GM21381 (cell line): ENCODE results near the gene SDC4.

Experiments used
- ATAC-seq: cut with Tn5 transposase; IDR thresholded peaks from one replicate; pipeline ENCODE4 v1.9.1; 2021; ENCODE audit warnings: mild to moderate bottlenecking, moderate library complexity; ENCODE audit not compliant: unreplicated experiment

Gene SDC4

GRCh38 chr20:45322952-45323383 lies 25.3 kb downstream of the SDC4 start:
- no peak for ATAC-seq

DNA sequence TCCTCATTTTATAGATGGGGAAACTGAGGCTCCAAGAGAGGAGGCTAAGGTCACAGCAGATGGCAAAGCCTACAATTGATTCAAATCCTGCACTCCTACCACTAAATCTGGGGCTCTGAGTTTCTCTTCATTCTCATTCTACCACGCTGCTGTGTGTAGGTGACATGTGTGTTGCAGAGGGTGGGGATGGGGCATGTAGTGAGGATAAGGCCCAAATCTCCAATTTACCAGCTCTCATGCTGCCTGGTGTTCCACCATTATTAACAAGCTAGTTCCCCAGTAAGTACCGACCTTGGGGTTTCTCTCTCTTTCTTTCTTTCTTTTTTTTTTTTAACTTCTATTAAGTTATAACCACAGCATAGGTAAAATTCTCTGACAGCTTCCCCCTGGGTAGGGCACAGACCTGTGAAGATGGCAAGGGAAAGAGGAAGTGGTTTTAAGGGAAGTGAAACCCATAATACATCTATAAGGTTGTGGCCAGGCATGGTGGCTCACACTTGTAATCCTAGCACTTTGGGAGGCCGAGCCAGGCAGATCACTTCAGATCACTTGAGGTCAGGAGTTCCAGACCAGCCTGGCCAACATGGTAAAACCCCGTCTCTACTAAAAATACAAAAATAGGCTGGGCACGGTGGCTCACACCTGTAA lies 27.2 kb downstream of the SDC4 start:
- peak; percentile 66 for ATAC-seq

- ATAC-seq: no peak
These were observed 29.3 kb downstream of the SDC4 start for GRCh38 chr20:45318948-45319347.

DNA sequence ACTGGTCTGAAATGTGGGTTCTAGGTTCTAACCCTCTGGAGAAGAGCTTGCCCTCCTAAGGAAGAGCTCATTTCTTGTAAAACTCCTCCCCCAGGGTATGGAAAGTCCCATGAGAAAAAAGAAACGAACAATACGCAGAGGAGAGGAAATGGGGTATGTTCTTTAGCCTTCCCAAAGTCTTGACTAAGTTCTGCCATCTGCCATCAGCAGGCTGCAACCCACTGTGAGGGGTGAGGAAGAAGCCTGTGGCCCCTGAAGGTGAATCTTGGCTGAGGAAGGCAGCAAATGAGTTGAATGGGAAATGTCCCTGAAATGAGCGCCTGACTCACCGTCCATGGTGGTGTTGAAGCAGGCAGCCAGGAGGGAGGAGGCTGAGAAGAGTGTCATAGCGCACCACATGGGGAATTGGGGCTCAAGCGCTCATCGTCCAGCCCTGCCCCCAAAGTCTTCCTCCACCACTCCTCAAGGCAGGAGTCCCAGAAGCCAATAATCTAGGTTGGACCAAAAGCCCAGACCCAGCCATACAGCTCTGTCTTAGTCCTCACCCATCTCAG lies 29.8 kb downstream of the SDC4 start:
- no peak for ATAC-seq

DNA sequence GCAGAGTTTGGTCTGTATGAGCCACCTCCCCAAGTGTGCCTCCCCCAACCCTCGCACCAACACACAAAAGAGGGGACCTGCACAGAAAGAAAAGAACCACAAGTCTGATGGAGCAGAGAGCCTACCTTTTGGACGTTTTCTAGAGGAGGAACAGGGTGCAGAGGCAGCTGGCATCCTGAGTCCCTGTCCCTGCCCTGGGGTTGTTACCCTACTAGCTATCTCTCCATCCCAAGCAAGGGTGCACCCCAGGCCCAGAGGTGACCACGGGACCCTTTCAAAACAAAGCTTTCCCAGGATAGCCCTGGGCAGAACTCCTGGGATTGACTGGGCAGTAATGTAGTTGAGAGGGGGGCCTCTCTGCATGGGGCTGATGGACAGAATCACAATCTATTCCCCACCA lies 30.4 kb downstream of the SDC4 start:
- ATAC-seq: no peak

- no peak for ATAC-seq
These were observed 31.8 kb downstream of the SDC4 start for GRCh38 chr20:45316150-45317080.

GRCh38 chr20:45315672-45316071 lies 32.6 kb downstream of the SDC4 start:
- ATAC-seq: no peak

- no peak for ATAC-seq
These were observed 34.3 kb downstream of the SDC4 start for GRCh38 chr20:45313943-45314342.

DNA sequence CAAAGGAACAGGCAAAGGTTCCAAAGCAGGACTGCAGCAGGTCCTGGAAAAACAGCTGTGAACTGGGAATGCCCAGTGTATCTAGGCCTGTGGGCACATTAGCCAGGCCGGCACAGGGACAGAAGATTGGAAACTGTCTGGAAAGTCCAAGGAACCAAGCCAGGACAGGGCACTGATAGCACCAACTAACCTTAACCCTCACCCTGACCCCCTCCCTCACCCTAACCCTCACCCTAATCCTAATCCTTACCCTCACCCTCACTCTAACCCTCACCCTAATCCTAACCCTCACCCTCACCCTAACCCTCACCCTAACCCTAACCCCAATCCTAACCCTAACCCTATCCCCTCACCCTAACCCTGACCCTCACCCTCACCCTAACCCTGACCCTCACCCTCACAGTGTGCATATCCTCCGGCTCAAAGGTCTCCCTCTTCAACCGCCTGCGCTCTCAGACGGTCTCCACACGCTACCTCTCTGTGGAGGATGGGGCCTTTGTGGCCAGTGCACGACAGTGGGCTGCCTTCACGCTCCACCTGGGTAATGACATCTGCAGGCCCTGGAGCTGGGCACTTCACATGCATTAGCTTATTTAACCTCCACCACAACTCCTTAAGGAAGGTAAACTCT lies 35.0 kb downstream of the SDC4 start:
- ATAC-seq: no peak

DNA sequence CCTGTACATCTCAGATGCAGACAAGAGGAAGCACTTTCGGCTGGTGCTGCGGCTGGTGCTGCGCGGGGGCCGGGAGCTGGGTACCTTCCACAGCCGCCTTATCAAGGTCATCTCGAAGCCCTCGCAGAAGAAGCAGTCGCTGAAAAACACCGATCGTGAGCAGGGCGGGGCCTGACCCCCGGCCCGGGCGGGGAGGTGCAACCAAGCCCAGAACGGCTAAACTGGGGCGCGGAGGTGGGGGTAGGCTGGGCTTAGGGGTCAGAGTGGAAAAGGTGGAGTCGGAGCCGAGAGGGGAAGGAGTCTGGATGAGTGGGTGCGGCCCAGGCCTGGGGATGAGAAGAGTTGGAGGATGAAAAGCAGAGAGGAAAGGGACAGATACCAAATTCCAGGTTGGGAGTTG lies 36.0 kb downstream of the SDC4 start:
- no peak for ATAC-seq

DNA sequence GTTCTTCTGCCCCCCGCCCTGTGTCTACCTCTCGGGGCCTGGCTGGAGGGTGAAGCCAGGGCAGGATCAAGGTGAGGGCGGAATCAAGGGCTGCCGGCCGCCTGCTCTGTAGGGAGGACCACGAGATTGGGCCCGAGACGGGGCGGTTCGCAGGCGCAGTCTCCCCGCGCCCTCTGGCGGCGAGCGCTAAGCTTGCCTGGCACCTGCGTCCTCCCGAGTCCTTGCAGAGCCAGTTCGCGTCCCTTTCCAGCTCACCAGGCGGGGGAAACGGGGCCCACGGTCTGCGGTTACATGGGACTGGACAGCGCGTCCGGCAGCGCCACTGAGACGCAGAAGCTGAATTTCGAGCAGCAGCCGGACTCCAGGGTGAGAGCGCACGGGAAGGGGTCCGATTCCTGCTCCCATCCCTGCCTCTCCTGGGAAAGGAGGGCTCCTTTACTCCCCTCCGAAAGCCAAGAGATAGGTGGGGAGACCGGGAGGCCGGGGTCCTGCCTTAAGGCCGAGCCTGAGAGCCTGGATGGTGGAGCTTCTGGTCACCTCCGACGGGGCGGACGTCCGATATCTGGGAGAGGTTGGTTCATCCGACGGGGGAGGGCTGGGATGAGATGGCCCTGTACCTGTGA lies 36.5 kb downstream of the SDC4 start:
- no peak for ATAC-seq

DNA sequence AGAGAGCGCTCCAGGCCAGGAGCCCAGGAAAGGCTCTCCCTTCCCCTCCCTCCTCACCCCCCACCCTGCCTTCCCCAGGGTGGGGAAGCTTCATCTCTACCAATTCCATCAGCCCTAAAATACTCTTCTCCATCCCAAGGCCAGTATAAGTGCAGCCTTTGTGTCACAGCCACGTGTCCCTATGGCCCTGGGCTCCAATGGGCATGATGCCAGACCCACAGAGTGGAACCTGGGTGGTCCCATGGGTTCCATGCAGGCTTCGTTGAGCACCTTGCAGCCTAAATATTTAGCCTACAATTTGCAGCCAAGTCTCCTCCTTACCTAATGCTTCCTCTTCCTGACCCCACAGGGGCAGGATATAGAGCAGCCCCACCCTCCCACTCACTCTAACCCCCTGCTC lies 39.1 kb downstream of the SDC4 start:
- ATAC-seq: no peak

DNA sequence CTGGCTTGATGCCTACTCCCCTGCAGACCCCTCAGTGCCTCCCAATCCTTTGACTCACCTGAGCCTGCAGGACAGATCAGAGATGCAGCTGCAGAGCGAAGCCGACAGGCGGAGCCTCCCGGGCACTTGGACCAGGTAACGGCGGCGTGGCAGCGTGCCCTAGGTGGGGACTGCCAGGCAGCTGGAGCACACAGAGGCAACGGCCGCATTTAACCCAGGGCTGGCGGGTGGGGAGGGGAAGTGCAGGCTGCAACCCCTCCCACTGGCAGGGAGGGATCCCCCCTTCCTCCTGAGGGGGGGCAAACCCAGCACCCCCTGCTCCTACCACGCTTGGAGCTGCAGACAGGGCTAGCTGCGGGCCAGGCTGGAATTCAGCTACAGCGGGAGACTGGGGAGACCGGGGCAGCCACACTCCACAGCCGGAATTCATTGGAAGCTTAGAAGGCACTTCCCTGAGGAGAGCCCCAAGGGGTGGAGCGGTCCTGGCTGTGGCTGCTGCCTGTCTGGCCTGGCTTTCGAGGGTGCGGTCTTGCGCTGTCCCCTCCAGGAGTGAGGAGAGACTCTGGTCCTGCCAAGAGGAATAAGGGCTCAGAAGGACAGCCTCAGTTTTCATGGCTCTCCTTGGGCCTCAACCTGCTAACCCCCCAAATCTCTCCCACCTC lies 40.0 kb downstream of the SDC4 start, which contains the start of gene MATN4:
TSS of gene MATN4 (minus strand) at position 183 of the 662 bp plus-strand sequence. CDS start 2,717 bp downstream, outside the sequence.
- ATAC-seq: no peak

DNA sequence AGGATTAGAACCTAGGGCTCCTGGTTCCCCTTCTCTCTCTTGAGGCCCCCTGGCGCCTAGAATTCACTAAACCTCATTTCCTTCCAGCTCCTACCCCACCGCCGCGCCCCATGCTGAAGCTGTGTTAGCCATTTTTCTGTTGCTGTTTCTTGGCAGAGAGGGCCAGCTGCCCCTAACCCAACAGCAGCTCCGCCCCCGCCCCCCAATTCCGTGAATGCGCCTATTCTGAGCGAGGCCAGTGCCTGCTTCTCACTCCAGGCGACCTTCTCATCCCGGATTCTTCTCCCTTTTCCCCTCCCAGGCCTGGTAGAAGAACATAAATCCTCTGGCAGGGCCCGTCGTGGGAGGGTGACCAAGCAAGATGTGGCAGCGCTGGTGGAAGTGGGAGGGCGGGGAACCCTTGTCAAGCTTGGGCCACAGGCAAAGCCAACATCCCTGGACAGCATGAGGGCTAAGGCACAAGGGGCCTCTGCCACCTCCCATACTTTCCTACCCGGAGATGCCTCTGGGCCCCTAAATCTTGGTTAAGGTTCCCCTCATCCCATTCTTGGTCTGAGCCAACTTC lies 41.1 kb downstream of the SDC4 start:
- ATAC-seq: no peak

GRCh38 chr20:45306431-45306982 lies 41.7 kb downstream of the SDC4 start, which contains the start of gene RBPJL:
TSS of gene RBPJL (plus strand) at chr20:45306840. CDS start at chr20:45306923, 83 bp downstream.
- ATAC-seq: no peak

DNA sequence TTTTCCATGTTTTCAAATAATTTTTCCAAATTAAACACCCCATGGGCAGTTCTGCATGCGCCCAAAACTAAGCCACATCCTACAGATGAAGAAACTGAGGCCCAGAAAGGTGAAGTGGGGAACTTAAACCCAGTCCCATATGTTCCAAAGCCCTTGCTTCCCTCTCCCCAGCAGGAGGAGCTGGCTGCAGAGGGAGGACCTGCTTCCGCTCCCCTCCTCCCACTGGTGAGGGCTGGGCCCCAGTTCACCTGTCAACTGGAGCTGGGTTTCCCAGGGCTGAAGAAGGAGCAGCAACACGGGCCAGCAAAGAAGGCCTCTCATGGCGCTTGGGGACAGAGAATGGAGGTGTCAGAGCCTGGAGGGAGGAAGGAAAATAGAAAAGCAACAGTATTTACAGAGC lies 43.0 kb downstream of the SDC4 start:
- ATAC-seq: no peak

DNA sequence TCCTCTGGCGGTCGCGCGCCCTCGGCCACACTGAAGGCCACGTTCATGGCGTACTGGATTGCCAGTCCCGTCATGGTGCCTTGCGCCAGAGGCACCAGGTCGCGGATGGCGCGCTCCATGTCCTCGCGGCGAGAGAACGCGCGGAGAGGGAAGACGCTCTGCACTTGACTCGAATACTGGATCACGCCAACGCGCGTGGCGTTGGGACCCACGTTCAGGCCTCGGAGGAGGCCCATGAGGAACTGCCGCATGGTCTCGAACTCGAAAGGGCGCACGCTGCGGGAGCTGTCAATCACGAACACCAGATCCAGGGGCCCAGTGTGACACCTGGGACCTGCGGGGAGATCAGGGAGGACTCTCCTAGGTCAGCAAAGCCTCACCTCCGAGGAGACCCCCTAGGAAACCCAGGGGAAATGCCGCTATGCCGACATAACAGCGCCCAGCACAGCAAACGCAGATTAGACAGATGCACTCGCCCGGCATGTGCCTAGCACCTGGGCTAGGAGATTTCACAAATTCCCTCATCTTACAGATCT lies 43.7 kb downstream of the SDC4 start:
- no peak for ATAC-seq

GRCh38 chr20:45303586-45304463 lies 44.4 kb downstream of the SDC4 start:
- ATAC-seq: no peak
